Dermis blood vessel endothelial cell (primary cell): ENCODE measurements around the gene PIK3R3. TPM values are rescaled to one million over a fixed set of nuclear protein-coding genes. Genes with fewer than 3 reads are reported as not detected.

ENCODE experiments used
- DNase-seq: peaks from one replicate; pipeline ENCODE4 v3.0.0; 2010
- total RNA-seq: library from RNA; depleted of rRNA; stranded (reverse); fragments of >200 nt; gene quantifications from 2 replicates; pipeline ENCODE4 v1.2.3, GENCODE V29; 2014

PIK3R3 gene
- total RNA-seq, 1 donor from 2014 or later = 15.8 TPM

DNA sequence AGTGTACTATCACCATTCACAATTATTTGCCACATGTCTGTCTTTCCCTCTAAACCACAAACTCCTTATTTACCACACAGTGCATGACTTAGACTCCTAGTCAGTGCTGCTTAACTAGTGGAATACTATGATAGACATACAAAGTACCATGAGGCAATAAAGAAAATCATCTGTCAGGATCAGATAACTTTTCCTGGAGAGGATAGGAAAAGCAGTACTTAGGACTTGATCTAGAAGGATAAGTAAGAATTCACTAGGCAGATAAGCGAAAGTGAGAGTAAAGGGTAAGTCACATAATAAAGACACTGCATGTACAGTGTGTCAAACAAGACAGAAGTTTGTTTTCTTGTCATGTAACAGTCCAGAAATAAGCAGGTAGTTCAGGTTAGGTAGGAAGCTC lies 21.3 kb upstream of the PIK3R3 start:
- no peak for DNase-seq

DNA sequence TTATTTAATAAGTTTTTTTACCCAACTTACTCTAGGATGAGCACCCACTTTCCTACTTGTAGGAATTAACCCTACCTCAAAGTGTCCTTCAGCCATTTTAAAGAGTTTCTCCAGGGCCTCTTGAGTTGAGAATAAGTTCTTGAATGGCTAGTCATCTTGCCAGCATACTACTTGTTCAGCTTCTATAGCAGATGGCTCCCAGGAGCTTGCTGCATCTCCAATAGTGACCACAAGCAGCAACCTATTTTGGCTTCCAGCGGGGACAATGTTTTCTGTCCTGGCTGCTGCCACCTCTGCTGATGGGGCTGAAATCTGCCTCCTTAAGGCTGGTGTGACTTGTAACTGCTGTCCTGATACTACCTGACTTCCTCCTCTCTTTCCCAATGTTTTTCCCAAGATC lies 20.8 kb upstream of the PIK3R3 start:
- no peak for DNase-seq

DNA sequence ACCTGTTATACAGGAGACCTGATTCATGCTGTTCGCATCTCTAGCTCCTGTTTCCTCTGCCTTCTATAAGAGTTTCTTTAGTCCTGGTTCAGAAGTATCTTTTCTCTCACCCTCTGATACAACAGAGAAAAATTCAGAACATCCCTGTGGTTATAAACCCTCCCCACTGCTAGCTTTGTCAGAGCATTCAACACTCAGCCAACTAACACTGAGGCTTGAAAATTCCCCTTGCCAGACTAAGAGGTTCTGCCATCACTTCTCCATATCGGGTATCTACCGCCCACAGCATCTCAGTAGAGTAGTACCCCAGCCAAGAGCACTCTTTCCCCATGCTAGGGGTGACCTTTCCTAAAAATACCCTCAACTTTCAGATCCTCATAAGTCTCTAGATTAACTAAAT lies 19.6 kb upstream of the PIK3R3 start:
- DNase-seq = no peak

- peak; percentile 81 for DNase-seq
These were observed 17.7 kb upstream of the PIK3R3 start for GRCh38 chr1:46150085-46150484.

- DNase-seq = no peak
These were observed 15.9 kb upstream of the PIK3R3 start for GRCh38 chr1:46148318-46148717.

DNA sequence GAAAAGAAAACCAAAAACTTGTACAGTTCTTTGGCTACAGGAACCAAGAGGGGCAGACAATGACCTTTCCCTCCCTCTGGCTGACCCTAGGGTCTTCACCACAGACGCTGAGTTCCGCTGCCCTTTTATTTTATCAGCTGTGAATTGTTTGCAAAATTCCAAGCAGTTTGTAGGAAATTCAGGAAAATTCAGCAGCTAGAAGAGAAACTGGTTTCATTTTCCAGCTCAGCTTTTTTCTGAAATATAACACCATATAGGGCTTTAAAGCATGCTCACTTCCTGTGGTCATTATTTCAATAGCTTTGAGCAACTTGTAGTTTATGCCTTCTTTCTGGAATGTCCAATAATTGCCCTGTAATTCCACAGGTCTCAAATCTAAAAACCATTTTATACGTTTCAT lies 5.5 kb upstream of the PIK3R3 start:
- DNase-seq = peak; percentile 73

DNA sequence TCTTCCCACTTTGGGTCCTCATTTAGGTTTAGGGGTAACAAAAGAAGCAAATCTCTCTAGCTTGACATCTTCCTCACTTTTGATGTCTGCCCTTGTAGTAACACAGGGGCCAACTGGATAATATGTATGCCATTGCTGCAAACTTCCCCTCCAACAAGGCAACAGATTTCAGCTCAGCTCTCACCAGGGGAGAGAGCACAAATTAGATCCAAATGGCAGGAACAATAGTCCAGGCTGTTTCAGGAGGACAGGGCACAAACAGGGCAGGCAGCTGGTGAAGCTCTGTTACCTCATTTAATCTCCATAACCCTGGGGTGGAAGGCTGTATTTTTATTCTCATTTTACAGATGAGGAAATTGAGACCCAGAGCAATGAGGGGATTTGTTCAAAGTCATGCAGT lies 4.3 kb upstream of the PIK3R3 start:
- DNase-seq = no peak

GRCh38 chr1:46134660-46135331 lies 2.4 kb upstream of the PIK3R3 start:
- peak; percentile 52 for DNase-seq

DNA sequence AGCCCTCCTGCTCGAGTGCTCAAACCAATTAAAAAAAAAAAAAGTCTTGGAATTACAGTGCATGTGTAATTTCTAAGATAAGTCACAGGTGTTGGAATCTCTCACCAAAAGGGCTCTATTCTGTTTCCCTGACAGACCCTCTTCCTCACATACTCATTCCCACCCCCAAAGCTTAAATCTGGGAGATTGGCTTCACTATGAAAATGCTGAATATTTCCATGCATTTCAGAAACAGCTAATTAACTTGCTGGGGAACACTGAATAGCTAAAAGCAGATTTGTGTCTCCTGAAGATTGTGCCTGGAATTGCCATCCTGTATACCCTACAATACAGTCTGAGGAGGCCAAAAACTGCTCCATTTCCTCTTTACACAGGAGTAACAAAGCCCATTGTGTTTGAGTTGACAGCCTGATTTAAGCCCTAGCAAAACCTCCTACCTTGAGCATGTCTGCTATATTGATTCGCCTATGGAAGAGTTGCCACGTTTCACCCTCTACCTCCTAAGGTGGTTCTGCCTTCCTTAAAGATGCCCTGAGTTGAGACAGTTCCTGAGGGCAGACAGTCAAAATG lies 1.4 kb upstream of the PIK3R3 start:
- peak; percentile 69 for DNase-seq

GRCh38 chr1:46133181-46133658 lies 791 bp upstream of the PIK3R3 start:
- DNase-seq = no peak

DNA sequence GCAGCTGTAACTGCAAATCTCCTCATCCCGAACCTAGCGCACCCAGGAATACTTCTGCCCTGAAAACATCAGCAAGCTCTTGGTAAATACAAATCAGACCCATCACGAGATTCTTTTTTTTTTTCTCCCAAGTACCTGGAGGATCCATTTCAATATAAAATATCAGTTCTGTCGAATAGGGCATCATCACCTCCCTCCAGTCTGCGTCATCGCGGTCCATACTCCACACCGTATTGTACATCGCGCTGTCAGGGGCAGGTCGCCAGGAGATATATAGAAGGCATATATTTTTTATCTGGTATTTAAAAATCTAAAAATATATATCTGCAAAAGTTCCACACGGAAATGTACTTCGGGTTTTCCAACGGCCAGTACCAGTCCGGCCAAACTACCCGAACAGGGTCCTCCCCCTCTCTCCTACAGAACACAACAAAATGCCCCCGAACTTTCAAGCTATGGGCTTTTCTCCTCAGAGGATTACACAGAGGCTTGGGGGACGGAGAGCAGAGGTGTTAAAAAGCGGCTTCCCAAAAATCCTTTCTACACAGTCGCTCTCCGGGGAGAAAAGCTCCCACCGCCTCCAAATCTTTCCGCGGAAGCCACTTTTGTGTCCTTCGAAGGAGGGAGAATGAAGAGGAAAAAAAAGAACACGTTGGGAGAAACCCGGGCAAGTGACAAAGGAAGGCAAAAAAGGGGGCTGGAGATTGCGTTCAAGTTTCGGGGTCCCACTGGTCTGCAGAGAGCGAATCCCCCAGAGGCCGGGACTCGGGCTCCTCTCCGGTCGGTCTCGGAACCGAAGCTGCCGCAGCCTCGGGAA lies 509 bp downstream of the PIK3R3 start:
- DNase-seq = peak; percentile 52

- DNase-seq = peak; percentile 30
These were observed 1.3 kb downstream of the PIK3R3 start for GRCh38 chr1:46131093-46131492.

DNA sequence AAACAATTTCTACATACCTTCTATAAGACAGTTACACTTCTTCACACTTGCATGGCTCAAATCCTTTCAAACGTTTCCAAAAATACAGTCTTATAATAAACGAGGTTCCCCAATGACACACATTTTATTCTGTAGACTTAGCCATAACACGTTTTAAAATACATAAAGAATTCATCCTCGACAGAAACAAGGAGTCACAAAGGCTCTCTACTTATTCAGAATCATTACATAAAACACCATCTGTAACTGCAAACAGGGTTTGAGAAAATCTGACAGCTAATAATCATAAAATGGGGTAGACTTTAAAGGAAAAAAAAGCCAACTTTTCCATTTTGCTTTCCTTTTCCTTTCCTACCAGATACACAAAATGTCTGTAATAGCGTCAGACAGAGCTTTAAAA lies 1.8 kb downstream of the PIK3R3 start:
- DNase-seq = no peak

GRCh38 chr1:46130121-46130520 lies 2.3 kb downstream of the PIK3R3 start:
- DNase-seq = peak; percentile 28

GRCh38 chr1:46128344-46128743 lies 4.1 kb downstream of the PIK3R3 start:
- no peak for DNase-seq

GRCh38 chr1:46118856-46119255 lies 13.6 kb downstream of the PIK3R3 start:
- no peak for DNase-seq

GRCh38 chr1:46117810-46118494 lies 14.5 kb downstream of the PIK3R3 start:
- no peak for DNase-seq

DNA sequence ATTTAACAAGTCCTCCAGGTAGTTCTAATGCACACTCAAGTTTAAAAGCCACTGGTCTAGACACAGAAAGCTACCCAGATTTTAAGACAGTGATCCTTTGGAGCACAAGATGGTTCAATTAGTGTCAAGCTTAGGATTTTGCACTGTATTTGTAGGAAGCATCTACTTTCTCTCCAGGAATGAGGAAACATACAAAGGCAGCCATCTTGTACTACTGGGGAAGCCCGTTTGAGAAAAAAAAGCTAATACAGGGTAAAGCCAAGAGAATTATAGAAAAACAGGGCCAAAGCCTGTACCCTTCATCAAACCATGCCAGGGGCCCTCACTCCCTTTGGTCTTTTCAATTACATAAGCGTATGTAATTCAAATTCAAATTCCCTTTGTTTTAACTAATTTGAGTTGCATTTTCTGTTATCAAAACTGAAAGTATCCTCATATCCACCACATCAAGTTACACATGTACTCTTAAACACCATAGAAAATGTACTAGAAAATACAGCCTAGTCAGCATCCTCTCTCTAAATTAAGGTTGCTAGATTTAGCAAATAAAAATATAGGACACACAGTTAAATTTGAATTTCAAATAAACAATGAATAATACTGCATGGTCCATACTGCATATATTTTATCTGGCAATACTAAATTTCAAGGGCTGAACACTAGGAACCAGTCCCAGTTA lies 17.4 kb downstream of the PIK3R3 start:
- DNase-seq = no peak

DNA sequence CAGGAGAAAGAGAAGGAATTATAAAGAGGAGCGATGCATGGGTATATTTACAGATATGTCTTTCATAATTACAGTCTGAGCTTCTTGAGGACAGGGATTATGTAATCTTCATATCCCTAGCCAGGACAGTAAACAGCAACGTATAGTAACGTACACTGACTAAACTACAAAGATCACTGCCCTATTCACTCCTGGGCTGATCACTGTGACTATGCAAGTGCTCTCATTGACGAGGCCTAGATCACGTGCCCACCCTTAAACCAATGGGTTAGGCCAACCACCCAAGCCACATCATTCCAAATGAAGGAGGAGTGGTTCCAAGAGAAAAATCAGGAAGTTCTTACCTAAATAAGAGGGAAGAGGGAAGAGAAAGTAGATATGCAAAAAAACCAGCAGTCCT lies 18.5 kb downstream of the PIK3R3 start:
- DNase-seq = no peak

GRCh38 chr1:46112108-46112507 lies 20.3 kb downstream of the PIK3R3 start:
- no peak for DNase-seq

- no peak for DNase-seq
These were observed 21.9 kb downstream of the PIK3R3 start for GRCh38 chr1:46110521-46110920.

DNA sequence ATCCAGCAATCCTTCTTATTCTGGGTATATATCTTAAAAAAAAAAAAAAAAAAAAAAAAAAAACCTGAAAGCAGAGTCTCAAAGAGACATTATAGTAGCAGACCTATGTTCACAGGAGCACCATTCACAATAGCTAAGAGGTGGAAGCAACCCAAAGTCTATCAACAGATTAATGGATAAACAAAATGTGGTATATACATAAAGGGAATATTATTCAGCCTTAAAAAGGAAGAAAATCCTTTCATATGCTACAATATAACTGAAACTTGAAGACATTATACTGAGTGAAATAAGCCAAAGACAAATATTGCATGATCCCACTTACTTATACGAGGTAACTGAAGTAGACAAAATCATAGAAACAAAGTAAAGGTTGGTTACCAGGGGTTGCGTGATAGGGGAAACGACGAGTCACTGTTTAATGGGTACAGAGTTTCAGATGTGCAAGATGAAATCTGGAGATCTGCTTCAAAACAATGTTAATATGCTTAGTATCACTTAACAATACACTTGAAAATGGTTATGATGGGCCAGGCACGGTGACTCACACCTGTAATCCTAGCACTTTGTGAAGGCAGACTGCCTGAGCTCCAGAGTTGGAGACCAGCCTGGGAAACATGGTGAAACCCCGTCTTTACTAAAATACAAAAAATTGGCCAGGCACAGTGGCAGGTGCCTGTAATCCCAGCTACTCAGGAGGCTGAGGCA lies 29.5 kb downstream of the PIK3R3 start:
- peak; percentile 53 for DNase-seq
